ENCODE data around the gene CCDC106.

CCDC106 gene

GRCh38 chr19:55647732-55648584 lies at the start of gene CCDC106:
CCDC106 (plus strand) TSS chr19:55648212; CDS start chr19:55649047, 835 bp downstream.
- H3K9me3 ChIP-seq (ENCODE audit: control insufficient read depth, low read length): no peaks in the 10 kb centered on the region
- no peaks in the 10 kb centered on the region for H3K27me3 ChIP-seq (ENCODE audit: control insufficient read depth, insufficient read depth, low read length)
- H3K9ac ChIP-seq (ENCODE audit: low read length): peak within 1 kb of the TSS; percentile 73
- no peaks in the 10 kb centered on the region for H3K36me3 ChIP-seq (ENCODE audit: control insufficient read depth, insufficient read depth, low read length)
- peaks cover 29% of the 10 kb centered on the region for H3K4me1 ChIP-seq (ENCODE audit: control insufficient read depth, insufficient read depth, low read length)
- H3K4me3 ChIP-seq (ENCODE audit: low read length): peak within 1 kb of the TSS; percentile 50

DNA sequence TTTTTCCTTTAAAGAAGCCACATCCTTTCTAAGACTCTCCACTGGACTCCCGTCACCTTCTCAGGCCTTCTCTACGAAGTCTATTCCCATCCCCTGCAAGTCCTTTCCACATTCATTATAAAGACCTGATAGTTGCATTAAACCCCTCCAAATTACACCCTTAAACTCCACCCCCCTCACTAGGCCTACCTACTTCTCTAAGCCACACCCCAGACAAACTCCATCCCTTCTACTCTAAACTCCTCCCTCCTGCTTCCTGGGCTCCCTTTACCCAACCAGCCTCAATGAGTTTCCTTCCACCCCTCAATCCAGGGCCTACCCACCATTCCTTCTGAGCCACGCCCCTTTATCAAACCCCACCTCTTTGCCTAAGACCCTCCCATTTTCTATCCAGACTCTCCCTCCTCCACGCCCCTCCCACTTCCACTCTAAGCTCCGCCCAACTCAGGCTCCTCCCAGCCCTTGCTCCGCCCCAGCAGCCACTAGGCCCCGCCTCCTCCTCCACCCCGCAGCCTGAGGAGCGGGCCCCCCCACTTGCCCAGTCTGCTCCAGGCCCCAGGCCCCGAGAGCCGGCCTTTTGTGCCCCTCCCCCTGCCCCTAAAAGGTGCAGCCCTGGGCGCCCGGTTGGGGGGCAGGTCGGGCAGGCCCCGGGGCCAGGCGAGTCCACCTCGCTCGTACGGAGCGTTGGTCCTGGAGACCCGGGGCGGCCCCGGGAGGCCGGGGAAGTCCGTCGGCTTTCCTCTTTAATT lies 49.1 kb upstream of the CCDC106 start:
- peak overlapping the region; percentile 91 for H3K9ac ChIP-seq (ENCODE audit: low read length)
- no peaks in the 10 kb centered on the region for H3K9me3 ChIP-seq (ENCODE audit: control insufficient read depth, low read length)
- H3K4me1 ChIP-seq (ENCODE audit: control insufficient read depth, insufficient read depth, low read length): peaks cover 16% of the 10 kb centered on the region
- peak overlapping the region; percentile 100 for H3K4me3 ChIP-seq (ENCODE audit: low read length)
- H3K27me3 ChIP-seq (ENCODE audit: control insufficient read depth, insufficient read depth, low read length): no peaks in the 10 kb centered on the region
- no peaks in the 10 kb centered on the region for H3K36me3 ChIP-seq (ENCODE audit: control insufficient read depth, insufficient read depth, low read length)

DNA sequence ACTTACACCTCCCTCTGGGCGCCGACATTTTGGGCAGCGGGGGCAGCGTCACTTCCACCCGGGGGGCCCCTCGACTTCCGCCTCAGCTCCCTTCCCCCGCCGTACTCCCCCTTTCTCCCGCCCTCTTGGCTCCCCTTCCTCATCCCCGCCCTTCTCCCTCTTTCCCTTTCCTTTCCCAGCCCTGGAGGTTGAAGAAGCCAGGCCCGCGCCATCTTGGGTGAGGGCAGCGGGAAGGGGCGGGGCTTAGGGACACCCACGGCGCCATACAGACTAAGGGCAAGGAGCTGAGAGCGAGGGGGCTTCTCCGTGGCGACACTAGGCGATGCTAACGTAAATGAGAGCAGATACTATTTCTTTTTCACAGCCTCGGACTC lies 48.6 kb upstream of the CCDC106 start, which contains the start of gene FIZ1:
FIZ1 (minus strand) TSS at position 50 of the 374 bp plus-strand sequence. CDS start 1,652 bp downstream, outside the sequence.
- H3K9me3 ChIP-seq (ENCODE audit: control insufficient read depth, low read length): no peaks in the 10 kb centered on the region
- H3K27me3 ChIP-seq (ENCODE audit: control insufficient read depth, insufficient read depth, low read length): no peaks in the 10 kb centered on the region
- peak within 1 kb of the TSS; percentile 91 for H3K9ac ChIP-seq (ENCODE audit: low read length)

DNA sequence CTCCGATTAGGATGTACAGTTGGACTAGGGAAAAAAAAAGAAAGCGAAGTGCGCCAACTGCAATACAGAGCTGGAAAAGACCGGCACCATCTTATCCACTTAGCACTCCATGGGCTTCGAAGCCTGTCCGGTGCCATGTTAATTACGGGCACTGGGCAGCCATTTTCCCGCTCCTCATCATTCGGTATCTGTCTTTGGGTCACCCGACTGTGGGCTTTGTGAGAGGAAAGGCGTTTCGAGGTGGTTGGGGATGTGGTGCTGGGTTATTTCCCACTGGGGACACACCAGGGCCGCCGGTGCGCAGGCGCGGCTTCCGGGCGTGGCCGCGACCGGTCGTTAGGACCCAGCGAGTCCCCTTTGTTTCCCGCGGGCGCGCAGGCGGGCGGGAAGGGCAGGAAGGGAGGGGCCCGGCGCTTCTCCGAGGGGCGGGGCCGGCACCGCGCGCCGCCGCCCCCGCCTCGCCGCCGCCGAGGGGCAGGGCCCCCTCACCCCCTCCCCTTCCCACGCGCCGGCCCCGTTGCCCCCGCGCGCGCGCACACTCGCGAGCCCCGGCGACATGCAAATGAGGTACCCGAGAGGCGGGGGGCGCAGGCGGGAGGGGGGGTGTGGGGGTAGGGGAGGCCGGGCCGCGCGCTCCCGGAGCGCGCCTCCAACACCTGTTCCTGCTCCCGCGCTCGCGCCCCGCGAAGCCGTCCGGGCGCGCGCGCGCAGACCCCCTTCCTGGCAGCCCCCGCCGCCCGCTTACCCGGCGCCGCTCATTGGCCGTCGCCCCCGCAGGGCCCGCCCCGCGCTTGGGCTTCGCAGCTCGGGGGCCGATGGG lies 48.0 kb upstream of the CCDC106 start, which contains the start of gene ZNF524:
ZNF524 (plus strand) TSS at position 447 of the 820 bp plus-strand sequence. CDS start 1,825 bp downstream, outside the sequence.
- Histone ChIP-seq H3K4me3 (ENCODE audit: low read length) (peak within 1 kb of the TSS; percentile 100), H3K9me3 (ENCODE audit: control insufficient read depth, low read length) (no peaks in the 10 kb centered on the region), H3K27me3 (ENCODE audit: control insufficient read depth, insufficient read depth, low read length) (no peaks in the 10 kb centered on the region), H3K9ac (ENCODE audit: low read length) (peak within 1 kb of the TSS; percentile 91), H3K36me3 (ENCODE audit: control insufficient read depth, insufficient read depth, low read length) (no peaks in the 10 kb centered on the region), H3K4me1 (ENCODE audit: control insufficient read depth, insufficient read depth, low read length) (peaks cover 17% of the 10 kb centered on the region)

More for the DNA sequence above, 48.6 kb upstream of the CCDC106 start, which contains the start of gene FIZ1:
- peak within 1 kb of the TSS; percentile 100 for H3K4me3 ChIP-seq (ENCODE audit: low read length)
- H3K4me1 ChIP-seq (ENCODE audit: control insufficient read depth, insufficient read depth, low read length): peaks cover 17% of the 10 kb centered on the region
- no peaks in the 10 kb centered on the region for H3K36me3 ChIP-seq (ENCODE audit: control insufficient read depth, insufficient read depth, low read length)

DNA sequence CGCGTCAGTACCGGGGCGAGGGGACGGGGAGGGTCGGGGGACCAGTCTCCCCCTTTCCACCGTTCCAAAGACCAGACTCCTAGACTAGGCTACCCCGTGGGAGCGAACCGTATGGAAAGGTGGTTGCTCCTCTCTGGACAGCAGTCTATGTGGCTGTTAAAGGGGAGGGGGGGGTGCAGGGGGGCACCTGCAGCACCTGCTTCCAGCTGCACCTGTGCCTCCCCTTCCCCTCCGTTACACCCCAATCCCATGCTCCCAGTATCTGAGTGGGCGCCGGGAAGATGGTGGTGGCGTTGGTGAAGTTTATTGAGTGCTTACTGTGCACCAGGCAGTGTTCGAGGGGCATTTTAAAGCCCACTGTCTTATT lies 47.4 kb upstream of the CCDC106 start:
- peaks cover 17% of the 10 kb centered on the region for H3K4me1 ChIP-seq (ENCODE audit: control insufficient read depth, insufficient read depth, low read length)
- peak overlapping the region; percentile 40 for H3K4me3 ChIP-seq (ENCODE audit: low read length)
- no peaks in the 10 kb centered on the region for H3K36me3 ChIP-seq (ENCODE audit: control insufficient read depth, insufficient read depth, low read length)
- peak overlapping the region; percentile 74 for H3K9ac ChIP-seq (ENCODE audit: low read length)
- H3K9me3 ChIP-seq (ENCODE audit: control insufficient read depth, low read length): no peaks in the 10 kb centered on the region
- no peaks in the 10 kb centered on the region for H3K27me3 ChIP-seq (ENCODE audit: control insufficient read depth, insufficient read depth, low read length)

- Histone ChIP-seq H3K4me3 (ENCODE audit: low read length) (peak overlapping the region; percentile 40), H3K4me1 (ENCODE audit: control insufficient read depth, insufficient read depth, low read length) (peaks cover 17% of the 10 kb centered on the region), H3K27me3 (ENCODE audit: control insufficient read depth, insufficient read depth, low read length) (no peaks in the 10 kb centered on the region), H3K36me3 (ENCODE audit: control insufficient read depth, insufficient read depth, low read length) (no peaks in the 10 kb centered on the region), H3K9ac (ENCODE audit: low read length) (peak overlapping the region; percentile 74), H3K9me3 (ENCODE audit: control insufficient read depth, low read length) (no peaks in the 10 kb centered on the region)
Observed at GRCh38 chr19:55601084-55601483, 46.9 kb upstream of the CCDC106 start.

GRCh38 chr19:55602104-55603001 lies 45.7 kb upstream of the CCDC106 start:
- no peaks in the 10 kb centered on the region for H3K9me3 ChIP-seq (ENCODE audit: control insufficient read depth, low read length)
- no peaks in the 10 kb centered on the region for H3K27me3 ChIP-seq (ENCODE audit: control insufficient read depth, insufficient read depth, low read length)
- no peaks in the 10 kb centered on the region for H3K36me3 ChIP-seq (ENCODE audit: control insufficient read depth, insufficient read depth, low read length)
- H3K9ac ChIP-seq (ENCODE audit: low read length): no peak overlapping the region
- H3K4me1 ChIP-seq (ENCODE audit: control insufficient read depth, insufficient read depth, low read length): peaks cover 25% of the 10 kb centered on the region
- no peak overlapping the region for H3K4me3 ChIP-seq (ENCODE audit: low read length)

DNA sequence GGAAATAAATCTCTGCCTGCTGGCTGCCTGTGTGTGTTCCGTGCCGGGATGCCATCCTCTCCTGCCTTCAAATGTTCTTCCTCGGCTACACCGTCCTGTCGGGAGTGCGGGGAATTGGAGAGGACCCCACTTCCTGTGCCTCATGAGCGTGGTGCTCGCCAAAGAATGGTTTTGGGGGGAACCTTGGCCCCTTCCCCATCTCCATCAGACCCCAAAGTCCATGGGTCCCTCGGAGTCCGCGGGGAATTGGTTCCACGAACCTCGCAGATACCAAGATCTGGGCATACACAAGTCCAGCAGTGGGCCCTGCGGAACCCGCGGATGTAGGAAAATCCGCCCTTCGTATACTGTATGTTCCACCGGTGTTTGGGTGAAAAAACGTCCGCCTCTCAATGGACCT lies 44.9 kb upstream of the CCDC106 start:
- Histone ChIP-seq H3K36me3 (ENCODE audit: control insufficient read depth, insufficient read depth, low read length) (no peaks in the 10 kb centered on the region), H3K9me3 (ENCODE audit: control insufficient read depth, low read length) (no peaks in the 10 kb centered on the region), H3K27me3 (ENCODE audit: control insufficient read depth, insufficient read depth, low read length) (no peaks in the 10 kb centered on the region), H3K4me1 (ENCODE audit: control insufficient read depth, insufficient read depth, low read length) (peaks cover 25% of the 10 kb centered on the region), H3K4me3 (ENCODE audit: low read length) (no peak overlapping the region), H3K9ac (ENCODE audit: low read length) (no peak overlapping the region)

- H3K36me3 ChIP-seq (ENCODE audit: control insufficient read depth, insufficient read depth, low read length): no peaks in the 10 kb centered on the region
- H3K4me3 ChIP-seq (ENCODE audit: low read length): no peak overlapping the region
Observed at GRCh38 chr19:55603581-55604292, 44.3 kb upstream of the CCDC106 start.

DNA sequence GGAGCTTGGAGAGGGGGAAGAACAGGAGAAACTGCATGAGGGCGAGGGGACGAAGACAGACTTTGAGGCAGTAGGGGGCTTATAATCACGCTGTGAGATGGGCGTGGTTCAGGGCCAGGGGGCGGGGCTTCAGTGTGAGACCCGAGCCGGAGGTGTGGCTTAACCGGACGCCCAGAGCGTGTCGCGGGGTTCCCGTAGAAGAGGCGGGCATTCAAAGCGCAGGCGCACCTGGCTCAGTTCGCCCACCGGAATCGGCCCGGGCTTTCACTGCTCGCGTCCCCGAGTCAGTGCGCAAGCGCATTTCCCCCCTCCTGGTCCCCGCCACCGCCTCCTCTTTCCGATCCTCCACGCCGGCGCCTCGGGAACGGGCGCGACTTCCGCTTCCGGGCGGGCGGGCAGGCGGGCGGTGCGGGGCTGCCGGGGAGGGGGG lies 42.8 kb upstream of the CCDC106 start:
- Histone ChIP-seq H3K9ac (ENCODE audit: low read length) (peak overlapping the region; percentile 91), H3K27me3 (ENCODE audit: control insufficient read depth, insufficient read depth, low read length) (no peaks in the 10 kb centered on the region), H3K4me1 (ENCODE audit: control insufficient read depth, insufficient read depth, low read length) (peaks cover 25% of the 10 kb centered on the region), H3K9me3 (ENCODE audit: control insufficient read depth, low read length) (no peaks in the 10 kb centered on the region), H3K4me3 (ENCODE audit: low read length) (no peak overlapping the region), H3K36me3 (ENCODE audit: control insufficient read depth, insufficient read depth, low read length) (no peaks in the 10 kb centered on the region)

More at GRCh38 chr19:55603581-55604292, 44.3 kb upstream of the CCDC106 start:
- H3K27me3 ChIP-seq (ENCODE audit: control insufficient read depth, insufficient read depth, low read length): no peaks in the 10 kb centered on the region
- peaks cover 25% of the 10 kb centered on the region for H3K4me1 ChIP-seq (ENCODE audit: control insufficient read depth, insufficient read depth, low read length)
- H3K9me3 ChIP-seq (ENCODE audit: control insufficient read depth, low read length): no peaks in the 10 kb centered on the region
- no peak overlapping the region for H3K9ac ChIP-seq (ENCODE audit: low read length)
